GM06990 (cell line): ENCODE measurements around the gene ARID1B.

Experiments used
- DNase-seq: peaks from one replicate; pipeline ENCODE4 v3.0.0-alpha.2; 2011; ENCODE audit not compliant: insufficient read length; ENCODE audit errors: extremely low read depth
- H3K27me3 ChIP-seq: replicated peaks from 2 replicates; pipeline ENCODE4 v1.6.0; 2011; ENCODE audit warnings: low read length; ENCODE audit not compliant: control insufficient read depth, insufficient read depth
- H3K36me3 ChIP-seq: 2 replicates; pipeline ENCODE4 v1.5.1; 2011; ENCODE audit warnings: low read length; ENCODE audit not compliant: control insufficient read depth, insufficient read depth
- H3K4me3 ChIP-seq: replicated peaks from 2 replicates; pipeline ENCODE4 v1.5.1; 2011; ENCODE audit warnings: low read depth, mild to moderate bottlenecking, control low read depth, low read length
- CTCF ChIP-seq: IDR thresholded peaks from 2 replicates; pipeline ENCODE4 v1.5.1; 2011; ENCODE audit warnings: low read length, control low read depth, mild to moderate bottlenecking, inconsistent platforms; ENCODE audit not compliant: insufficient read depth, poor library complexity, severe bottlenecking

The ARID1B gene

GRCh38 chr6:156767603-156768467, 9.3 kb upstream of the ARID1B start:
- peak overlapping the region; percentile 51 for H3K4me3 ChIP-seq
- no peaks in the 10 kb centered on the region for H3K27me3 ChIP-seq
- no peak for TF ChIP-seq CTCF
- peak; percentile 68 for DNase-seq
- H3K36me3 ChIP-seq = no peaks in the 10 kb centered on the region

DNA sequence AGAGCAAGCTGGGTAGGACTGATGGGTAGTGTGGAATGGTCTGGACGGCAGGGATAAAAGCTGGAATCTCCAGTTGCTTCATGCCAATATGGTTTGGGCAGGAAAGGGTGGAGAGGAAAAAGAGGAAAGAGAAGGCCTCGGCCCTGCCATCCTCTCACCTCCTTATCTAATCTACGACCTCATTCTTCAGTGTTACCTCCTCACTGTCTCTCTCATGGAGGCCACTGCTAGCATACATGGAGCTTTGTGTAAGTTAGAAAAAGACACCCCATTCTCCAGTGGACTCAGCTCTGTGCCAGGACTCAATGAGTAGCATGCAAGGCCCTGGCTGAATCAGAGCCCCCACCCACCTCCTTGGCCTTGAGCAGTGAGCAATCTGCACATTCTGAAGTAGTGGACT, 6.1 kb upstream of the ARID1B start:
- Histone ChIP-seq H3K27me3 (no peaks in the 10 kb centered on the region), H3K36me3 (no peaks in the 10 kb centered on the region), H3K4me3 (no peak overlapping the region)
- no peak for TF ChIP-seq CTCF
- no peak for DNase-seq

GRCh38 chr6:156771761-156772160, 5.4 kb upstream of the ARID1B start:
- Histone ChIP-seq H3K4me3 (no peak overlapping the region), H3K36me3 (no peaks in the 10 kb centered on the region), H3K27me3 (no peaks in the 10 kb centered on the region)
- no peak for DNase-seq
- no peak for TF ChIP-seq CTCF

- no peak overlapping the region for H3K4me3 ChIP-seq
- DNase-seq = no peak
- no peak for TF ChIP-seq CTCF
- H3K27me3 ChIP-seq = no peaks in the 10 kb centered on the region
- no peaks in the 10 kb centered on the region for H3K36me3 ChIP-seq
These were observed 3.7 kb upstream of the ARID1B start for GRCh38 chr6:156773476-156773875.

GRCh38 chr6:156773935-156774852, 3.0 kb upstream of the ARID1B start:
- Histone ChIP-seq H3K27me3 (no peaks in the 10 kb centered on the region), H3K4me3 (no peak overlapping the region), H3K36me3 (no peaks in the 10 kb centered on the region)
- no peak for TF ChIP-seq CTCF
- DNase-seq = no peak
